Stimulated activated effector memory CD8-positive, alpha-beta T cell treated with anti-CD3 and anti-CD28 coated beads, Interleukin-12 subunit alpha, Interleukin-12 subunit beta, amount 100 ng/mL, for 72 hours (primary cell): ENCODE measurements around the gene CEP128.

Experiments
- ATAC-seq: fragments of 150-1000 bp; cut with Tn5 transposase; 2 replicates; pipeline ENCODE4 v1.10.0; 2021
- DNase-seq, 2 donors: peaks; one replicate each; pipeline ENCODE4 v3.0.0; 2021 to 2022; ENCODE audit warnings: low spot score in 2 of 2
- H3K27ac Mint-ChIP-seq: one replicate; pipeline ENCODE4 v1.8.0; 2022; ENCODE audit warnings: mild to moderate bottlenecking, mixed read lengths
- H3K36me3 Mint-ChIP-seq: one replicate; pipeline ENCODE4 v1.8.0; 2022; ENCODE audit warnings: mild to moderate bottlenecking, mixed read lengths
- H3K4me1 Mint-ChIP-seq: one replicate; pipeline ENCODE4 v1.8.0; 2022; ENCODE audit warnings: mixed read lengths
- H3K4me3 Mint-ChIP-seq: one replicate; pipeline ENCODE4 v1.8.0; 2022; ENCODE audit warnings: mild to moderate bottlenecking, mixed read lengths
- H3K9me3 Mint-ChIP-seq: one replicate; pipeline ENCODE4 v1.8.0; 2022; ENCODE audit warnings: mixed read lengths

CEP128 gene

DNA sequence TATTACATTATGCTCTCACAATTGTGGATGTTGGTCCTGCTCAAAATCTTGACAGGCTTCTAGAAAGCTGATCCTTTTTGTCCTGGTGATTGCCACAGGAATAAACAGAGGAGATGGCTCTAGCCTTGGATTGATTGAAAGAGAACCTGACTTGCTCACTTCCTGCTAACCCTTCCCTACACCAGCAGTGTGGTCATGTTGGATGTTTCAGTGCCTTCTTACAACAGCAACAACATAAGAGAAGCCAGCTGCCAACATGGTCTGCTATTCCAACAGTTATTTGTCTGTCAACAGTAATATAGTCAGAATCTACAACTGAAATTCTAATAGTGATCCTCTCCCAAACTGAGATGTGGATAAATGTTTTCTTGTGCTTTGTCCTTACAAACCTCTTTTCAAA lies 418.6 kb downstream of the CEP128 start:
- no peaks in the 10 kb centered on the region for H3K4me1 Mint-ChIP-seq
- H3K4me3 Mint-ChIP-seq, result no peak overlapping the region
- no peak for DNase-seq
- no peaks in the 10 kb centered on the region for H3K36me3 Mint-ChIP-seq
- no peak for ATAC-seq
- H3K27ac Mint-ChIP-seq, result no peak overlapping the region
- no peaks in the 10 kb centered on the region for H3K9me3 Mint-ChIP-seq

DNA sequence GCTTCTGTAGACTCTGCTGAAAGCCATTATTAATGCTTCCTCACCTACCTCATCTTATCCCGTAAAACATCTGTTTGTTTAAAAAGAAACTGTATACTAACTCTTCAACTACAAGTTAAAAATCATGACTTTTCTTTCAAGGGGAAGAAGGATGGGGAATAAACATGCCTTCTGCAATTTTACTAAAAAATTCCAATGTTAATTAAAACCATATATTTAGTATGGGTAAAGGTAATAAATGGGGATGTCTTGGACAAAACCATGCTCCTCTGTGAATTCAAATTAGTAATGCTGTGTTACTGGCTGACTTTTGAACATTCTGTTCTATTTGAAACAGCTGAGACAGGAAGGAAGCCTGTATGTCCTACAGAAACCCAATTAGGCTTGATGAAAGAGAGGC lies 419.1 kb downstream of the CEP128 start:
- H3K27ac Mint-ChIP-seq, result no peak overlapping the region
- H3K4me1 Mint-ChIP-seq, result no peaks in the 10 kb centered on the region
- no peaks in the 10 kb centered on the region for H3K9me3 Mint-ChIP-seq
- no peak overlapping the region for H3K4me3 Mint-ChIP-seq
- H3K36me3 Mint-ChIP-seq, result no peaks in the 10 kb centered on the region
- DNase-seq (no peak), ATAC-seq (no peak)

DNA sequence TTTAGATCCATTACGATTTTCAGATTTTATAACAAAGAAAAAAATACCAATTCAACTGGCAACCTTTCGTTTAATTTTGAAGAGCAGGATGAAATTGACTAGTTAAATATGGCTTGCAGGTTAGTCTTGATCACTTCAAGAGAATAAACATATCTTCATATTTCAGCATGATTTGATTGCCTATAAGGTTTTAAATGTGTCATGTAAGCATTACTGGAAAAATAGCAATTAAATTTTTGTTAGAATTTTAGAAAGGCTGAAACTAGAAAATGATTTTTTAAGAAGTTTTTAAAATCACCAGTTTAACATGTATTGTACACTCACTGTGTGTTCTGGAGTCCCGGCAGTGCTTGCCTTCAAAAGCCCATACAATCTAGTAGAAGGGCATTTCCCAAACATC lies 420.1 kb downstream of the CEP128 start:
- H3K4me3 Mint-ChIP-seq, result no peak overlapping the region
- no peak overlapping the region for H3K27ac Mint-ChIP-seq
- no peaks in the 10 kb centered on the region for H3K4me1 Mint-ChIP-seq
- H3K36me3 Mint-ChIP-seq, result no peaks in the 10 kb centered on the region
- DNase-seq, result no peak
- no peaks in the 10 kb centered on the region for H3K9me3 Mint-ChIP-seq
- ATAC-seq, result no peak

DNA sequence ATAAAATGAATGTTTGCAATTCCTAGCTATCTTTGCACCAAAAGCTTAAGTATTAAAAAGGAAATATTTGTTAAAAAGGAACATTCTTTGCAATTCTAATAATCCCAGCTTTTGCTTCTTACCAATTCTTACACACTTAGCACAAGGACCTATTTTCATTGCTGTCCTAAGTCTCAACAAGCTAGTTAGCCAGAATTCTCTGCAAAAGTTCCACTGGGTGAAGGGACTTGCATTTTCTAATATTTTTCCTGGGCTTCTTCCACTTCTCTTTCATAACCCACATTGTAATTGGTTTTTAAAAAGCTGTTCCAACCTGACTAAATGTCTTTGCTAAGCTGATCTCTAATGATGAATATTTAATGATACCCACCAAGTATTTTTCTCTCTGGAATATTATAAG lies 422.5 kb downstream of the CEP128 start:
- Mint-ChIP-seq H3K36me3 (no peaks in the 10 kb centered on the region), H3K4me3 (no peak overlapping the region), H3K27ac (no peak overlapping the region), H3K9me3 (peaks cover 10% of the 10 kb centered on the region), H3K4me1 (no peaks in the 10 kb centered on the region)
- ATAC-seq, result no peak
- DNase-seq, result no peak

DNA sequence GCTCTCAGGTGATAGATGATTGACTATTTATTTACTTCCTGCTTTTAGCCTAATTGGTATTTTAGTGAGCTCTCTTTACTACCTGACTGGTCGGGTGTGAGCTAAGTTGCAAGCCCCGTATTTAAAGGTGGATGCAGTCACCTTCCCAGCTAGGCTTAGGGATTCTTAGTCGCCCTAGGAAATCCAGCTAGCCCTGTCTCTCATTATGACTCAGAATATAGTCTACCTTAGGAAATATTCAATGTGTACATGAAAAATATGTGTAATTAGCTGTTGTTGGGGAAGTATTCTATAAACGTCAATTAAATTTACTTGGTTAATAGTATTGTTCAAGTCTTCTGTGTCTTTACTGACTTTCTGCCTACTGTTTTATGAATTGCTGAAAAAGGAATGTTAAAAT lies 423.4 kb downstream of the CEP128 start:
- ATAC-seq (no peak), DNase-seq (no peak)
- no peak overlapping the region for H3K27ac Mint-ChIP-seq
- no peaks in the 10 kb centered on the region for H3K4me1 Mint-ChIP-seq
- peaks cover 17% of the 10 kb centered on the region for H3K9me3 Mint-ChIP-seq
- H3K36me3 Mint-ChIP-seq, result no peaks in the 10 kb centered on the region
- H3K4me3 Mint-ChIP-seq, result no peak overlapping the region

DNA sequence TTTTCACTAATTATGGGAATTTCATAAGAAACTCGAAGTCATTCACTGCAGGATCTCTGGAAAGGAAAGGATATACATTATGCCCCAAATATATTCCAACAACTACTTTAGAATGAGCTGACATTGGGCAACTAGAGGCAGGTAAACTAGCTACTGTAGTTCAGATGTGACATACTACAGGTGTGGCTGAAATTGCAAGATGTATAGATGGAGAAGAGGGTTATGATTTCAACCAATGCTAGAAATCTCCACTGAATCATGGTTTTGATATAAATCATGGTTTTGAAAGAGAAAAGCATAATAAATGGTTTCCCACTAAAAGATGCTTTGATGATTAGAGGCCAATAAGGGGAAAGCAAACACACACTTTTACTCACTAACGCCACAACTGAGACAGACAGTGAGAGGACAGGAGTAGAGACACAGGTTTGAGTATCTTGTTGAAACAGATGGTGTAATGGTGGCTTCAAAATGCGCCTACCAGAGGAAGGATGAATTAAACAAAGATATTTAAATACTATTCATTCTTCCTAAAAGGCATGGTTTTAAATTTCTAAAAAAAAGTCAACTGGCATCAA lies 434.2 kb downstream of the CEP128 start:
- ATAC-seq (peak; percentile 37), DNase-seq (no peak)
- no peak overlapping the region for H3K27ac Mint-ChIP-seq
- no peaks in the 10 kb centered on the region for H3K4me1 Mint-ChIP-seq
- H3K9me3 Mint-ChIP-seq, result peaks cover 16% of the 10 kb centered on the region
- H3K4me3 Mint-ChIP-seq, result no peak overlapping the region
- no peaks in the 10 kb centered on the region for H3K36me3 Mint-ChIP-seq

DNA sequence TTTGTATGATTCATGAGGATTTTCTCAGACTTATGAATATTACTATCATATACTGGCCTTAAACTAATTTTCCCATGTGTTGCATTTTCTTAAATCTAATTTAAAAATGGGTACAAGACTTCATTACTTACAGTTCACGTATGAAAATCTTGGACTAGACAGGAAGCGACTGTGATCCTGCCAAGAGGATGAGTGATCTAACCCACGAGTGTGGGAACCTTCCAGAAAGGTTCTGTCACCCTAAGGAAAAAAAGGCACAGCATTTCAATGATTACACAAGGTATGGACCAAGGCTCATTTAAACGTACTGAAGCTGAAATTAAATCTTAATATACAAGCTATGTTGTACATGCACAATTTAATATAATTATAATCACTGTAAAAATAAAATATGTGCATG lies 436.8 kb downstream of the CEP128 start:
- Mint-ChIP-seq H3K27ac (no peak overlapping the region), H3K4me3 (no peak overlapping the region), H3K4me1 (no peaks in the 10 kb centered on the region), H3K9me3 (peaks cover 7% of the 10 kb centered on the region), H3K36me3 (no peaks in the 10 kb centered on the region)
- ATAC-seq (no peak), DNase-seq (no peak)

DNA sequence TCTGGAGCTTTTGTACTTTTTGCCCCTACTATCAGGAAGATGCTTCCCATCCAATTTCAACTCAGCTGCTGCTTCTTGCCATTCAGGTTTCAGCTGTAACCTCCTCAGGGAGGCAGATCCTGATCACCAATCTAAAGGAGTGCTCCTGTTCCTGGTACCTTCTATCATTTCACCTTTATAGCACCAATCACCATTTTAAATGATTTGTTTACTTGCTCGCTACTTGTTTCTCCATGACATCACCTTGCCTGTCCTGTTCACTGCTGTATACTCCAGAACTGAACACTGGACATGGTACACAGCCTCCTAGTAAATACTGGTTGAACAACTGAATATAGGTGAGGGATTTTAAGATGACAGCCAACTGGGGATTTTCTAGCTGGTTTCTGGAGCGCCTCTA lies 443.0 kb downstream of the CEP128 start:
- DNase-seq (no peak), ATAC-seq (no peak)
- no peaks in the 10 kb centered on the region for H3K9me3 Mint-ChIP-seq
- no peaks in the 10 kb centered on the region for H3K4me1 Mint-ChIP-seq
- no peaks in the 10 kb centered on the region for H3K36me3 Mint-ChIP-seq
- no peak overlapping the region for H3K4me3 Mint-ChIP-seq
- no peak overlapping the region for H3K27ac Mint-ChIP-seq

DNA sequence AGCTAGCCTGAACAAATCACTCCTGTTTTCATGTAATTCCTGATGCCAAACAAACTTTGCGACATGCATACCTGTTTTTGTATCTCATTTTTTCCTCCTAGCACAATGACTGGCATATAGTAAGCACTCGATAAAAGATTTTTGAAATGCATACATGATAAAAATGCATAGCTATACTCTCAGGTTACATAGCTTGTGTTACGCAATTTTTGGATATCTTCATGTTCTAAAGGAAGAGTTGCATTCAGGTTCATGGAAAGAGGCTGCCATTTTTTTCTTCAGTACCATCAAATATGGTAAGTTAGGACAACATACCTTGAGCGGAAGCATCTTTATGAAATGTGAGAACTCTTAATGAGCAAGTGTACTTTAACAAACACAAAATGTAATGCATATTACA lies 445.4 kb downstream of the CEP128 start:
- ATAC-seq (no peak), DNase-seq (no peak)
- Mint-ChIP-seq H3K9me3 (no peaks in the 10 kb centered on the region), H3K27ac (no peak overlapping the region), H3K36me3 (no peaks in the 10 kb centered on the region), H3K4me3 (no peak overlapping the region), H3K4me1 (peaks cover 8% of the 10 kb centered on the region)

DNA sequence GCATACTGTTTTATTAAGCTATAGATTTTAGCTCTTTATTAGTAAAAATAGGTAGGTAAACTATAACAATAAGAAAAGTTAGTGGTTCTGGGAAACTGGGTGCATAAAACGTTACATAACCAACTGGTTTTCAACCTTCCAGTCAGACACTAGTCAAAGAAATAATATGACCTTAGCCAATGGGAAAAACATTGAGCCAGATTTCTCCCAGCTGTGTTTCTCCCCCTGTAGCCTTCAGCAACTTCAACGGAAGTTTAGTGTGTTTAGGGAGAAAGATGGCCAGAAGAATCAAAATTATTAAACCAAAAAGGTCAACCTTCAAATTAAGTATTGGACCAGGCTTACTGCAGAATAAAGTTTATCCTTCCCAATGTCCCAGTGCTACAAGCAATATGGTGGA lies 446.8 kb downstream of the CEP128 start:
- no peaks in the 10 kb centered on the region for H3K9me3 Mint-ChIP-seq
- ATAC-seq (no peak), DNase-seq (no peak)
- no peak overlapping the region for H3K4me3 Mint-ChIP-seq
- H3K4me1 Mint-ChIP-seq, result peaks cover 10% of the 10 kb centered on the region
- no peaks in the 10 kb centered on the region for H3K36me3 Mint-ChIP-seq
- H3K27ac Mint-ChIP-seq, result no peak overlapping the region

DNA sequence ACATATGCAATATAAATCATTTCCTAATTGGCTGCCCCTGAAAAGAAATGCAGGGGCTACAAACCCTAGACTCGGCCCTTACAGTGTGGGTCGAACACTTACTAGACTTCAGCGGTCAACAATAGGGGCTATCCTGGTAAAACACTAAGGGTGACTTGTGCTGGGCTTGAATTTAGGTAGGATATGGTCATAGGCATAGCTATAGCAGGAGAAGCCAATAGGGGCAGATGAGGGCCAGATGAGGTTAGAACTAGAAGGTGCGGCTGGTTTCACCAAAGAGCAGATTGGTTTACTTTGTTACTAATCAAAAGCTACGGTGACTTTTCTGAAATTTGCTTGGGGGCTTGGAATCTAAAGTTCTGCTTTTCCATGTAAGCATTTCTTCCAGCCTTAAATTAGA lies 447.9 kb downstream of the CEP128 start:
- Mint-ChIP-seq H3K9me3 (no peaks in the 10 kb centered on the region), H3K4me1 (peaks cover 10% of the 10 kb centered on the region), H3K4me3 (no peak overlapping the region), H3K36me3 (no peaks in the 10 kb centered on the region), H3K27ac (no peak overlapping the region)
- DNase-seq (no peak), ATAC-seq (no peak)

DNA sequence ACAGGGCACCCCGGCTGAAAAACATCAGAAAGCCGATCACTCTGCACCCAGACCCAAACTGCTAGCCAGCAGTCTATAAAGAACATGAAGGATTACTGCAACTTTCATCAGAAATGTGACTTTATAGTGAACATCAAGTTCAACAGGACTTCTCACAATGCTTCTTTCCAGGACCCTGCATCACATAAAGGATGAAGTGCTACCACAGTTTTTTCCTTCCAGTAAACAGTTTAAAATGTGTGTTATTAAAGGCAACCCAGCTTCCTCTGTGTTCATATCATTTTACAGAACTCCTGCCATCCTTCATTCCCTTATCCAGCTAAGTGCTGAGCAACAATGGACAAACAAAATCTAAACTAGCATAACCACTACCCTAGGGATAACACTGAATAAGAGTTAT lies 449.9 kb downstream of the CEP128 start:
- Mint-ChIP-seq H3K27ac (peak overlapping the region; percentile 0), H3K9me3 (peaks cover 4% of the 10 kb centered on the region), H3K4me1 (peaks cover 10% of the 10 kb centered on the region), H3K4me3 (no peak overlapping the region), H3K36me3 (no peaks in the 10 kb centered on the region)
- ATAC-seq, result no peak
- DNase-seq, result no peak

DNA sequence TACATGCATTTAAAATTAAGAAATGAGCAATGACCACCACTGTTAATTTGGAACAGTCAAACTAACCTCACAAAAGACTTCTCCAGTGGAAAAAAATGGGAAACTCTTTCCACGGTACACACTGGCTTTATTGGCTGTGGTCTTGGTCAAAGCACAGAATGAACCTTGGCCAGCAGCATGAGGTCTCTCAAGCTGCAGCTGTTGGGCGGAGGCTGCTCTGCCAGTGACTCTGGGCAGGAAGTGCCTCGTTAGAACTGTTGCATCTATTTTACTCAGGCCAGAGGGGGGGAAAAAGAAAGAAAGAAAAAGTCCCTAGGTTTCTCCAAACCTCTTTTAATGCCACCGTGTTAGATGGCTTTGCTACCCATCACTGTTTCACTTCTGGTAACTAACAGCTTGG lies 450.4 kb downstream of the CEP128 start:
- H3K4me1 Mint-ChIP-seq, result peaks cover 10% of the 10 kb centered on the region
- ATAC-seq, result peak; percentile 69
- no peaks in the 10 kb centered on the region for H3K36me3 Mint-ChIP-seq
- peaks cover 4% of the 10 kb centered on the region for H3K9me3 Mint-ChIP-seq
- peak overlapping the region; percentile 0 for H3K27ac Mint-ChIP-seq
- DNase-seq, result no peak
- H3K4me3 Mint-ChIP-seq, result no peak overlapping the region

DNA sequence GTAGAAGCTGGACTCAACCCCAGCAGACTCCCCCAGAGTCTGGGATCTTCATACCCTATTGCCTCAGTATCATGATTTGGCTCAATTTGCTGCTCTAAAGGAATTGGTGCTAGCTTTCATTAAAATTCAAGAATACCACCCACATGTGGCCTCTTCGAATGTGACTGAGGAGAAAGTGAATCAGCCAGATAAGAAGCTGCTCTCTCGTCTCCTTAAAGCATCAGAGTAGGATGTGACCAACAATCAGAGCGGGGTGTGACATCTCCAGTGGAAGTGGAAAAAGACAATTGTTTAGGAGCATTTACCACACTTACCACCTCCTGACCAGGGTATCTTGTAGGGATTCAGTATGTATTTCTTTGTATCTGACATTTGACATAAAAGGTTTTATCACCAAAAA lies 452.0 kb downstream of the CEP128 start:
- Mint-ChIP-seq H3K27ac (no peak overlapping the region), H3K4me1 (peaks cover 10% of the 10 kb centered on the region), H3K4me3 (no peak overlapping the region), H3K9me3 (peaks cover 6% of the 10 kb centered on the region), H3K36me3 (no peaks in the 10 kb centered on the region)
- DNase-seq (no peak), ATAC-seq (no peak)

DNA sequence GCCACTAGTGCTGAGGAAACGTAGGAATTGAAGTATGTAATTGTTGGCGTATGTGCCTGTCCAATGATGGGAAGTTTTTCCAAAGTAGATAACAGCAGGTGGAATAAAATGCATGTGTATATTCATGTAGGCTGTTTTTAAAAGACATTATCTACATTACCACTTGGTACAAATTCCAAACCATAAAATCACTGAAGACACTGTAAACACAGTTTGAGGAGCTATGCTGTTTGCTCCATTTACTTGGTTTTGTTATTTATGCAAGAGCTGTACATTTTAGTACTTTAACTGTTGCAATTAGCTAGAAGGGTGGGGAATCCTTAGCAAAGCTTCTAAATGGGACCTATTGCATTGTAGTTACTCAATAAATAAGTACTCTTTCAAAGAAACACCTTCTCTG lies 455.8 kb downstream of the CEP128 start:
- peaks cover 6% of the 10 kb centered on the region for H3K9me3 Mint-ChIP-seq
- no peak overlapping the region for H3K4me3 Mint-ChIP-seq
- no peak for ATAC-seq
- no peak for DNase-seq
- no peak overlapping the region for H3K27ac Mint-ChIP-seq
- no peaks in the 10 kb centered on the region for H3K36me3 Mint-ChIP-seq
- H3K4me1 Mint-ChIP-seq, result no peaks in the 10 kb centered on the region

DNA sequence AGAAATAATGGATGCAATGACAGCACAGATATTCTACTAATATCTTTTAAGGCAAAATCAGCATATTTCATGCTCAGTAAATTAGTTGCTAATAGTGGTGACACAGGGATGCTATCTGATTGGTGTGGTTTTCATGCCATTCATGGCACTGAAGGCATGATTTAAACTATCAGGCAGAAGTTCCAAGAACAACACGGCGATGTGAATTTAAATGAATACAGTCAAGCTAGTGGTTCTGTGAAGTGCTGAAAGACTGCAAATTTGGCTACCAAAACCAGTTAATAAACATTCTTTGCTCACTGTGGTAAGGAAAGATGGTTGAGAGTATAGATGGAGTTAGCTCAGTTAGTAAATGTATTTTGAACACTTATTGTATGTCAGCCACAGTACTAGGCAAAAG lies 458.2 kb downstream of the CEP128 start:
- ATAC-seq (no peak), DNase-seq (no peak)
- no peaks in the 10 kb centered on the region for H3K4me1 Mint-ChIP-seq
- no peaks in the 10 kb centered on the region for H3K36me3 Mint-ChIP-seq
- H3K27ac Mint-ChIP-seq, result no peak overlapping the region
- H3K4me3 Mint-ChIP-seq, result no peak overlapping the region
- peaks cover 6% of the 10 kb centered on the region for H3K9me3 Mint-ChIP-seq
